NCI-H510A treated with DMSO at 0.1 percent for 48 hours (cell line): ENCODE results near the gene TUFT1.

Experiments
- DNase-seq: peaks from one replicate; lab custom pipeline; 2025; lab: John Stamatoyannopoulos, UW

The TUFT1 gene

GRCh38 chr1:151539321-151540020 is 638 bp upstream of the TUFT1 start:
- DNase-seq: peak; percentile 97

- peak; percentile 16 for DNase-seq
These were observed 871 bp downstream of the TUFT1 start for GRCh38 chr1:151540982-151541377.

GRCh38 chr1:151541752-151542151 is 1.6 kb downstream of the TUFT1 start:
- no peak for DNase-seq

GRCh38 chr1:151542710-151543129 is 2.6 kb downstream of the TUFT1 start:
- no peak for DNase-seq

- DNase-seq: no peak
These were observed 5.4 kb downstream of the TUFT1 start for GRCh38 chr1:151545542-151545941.

- no peak for DNase-seq
These were observed 6.2 kb downstream of the TUFT1 start for GRCh38 chr1:151546011-151546925.

GRCh38 chr1:151547119-151547899 is 7.2 kb downstream of the TUFT1 start:
- no peak for DNase-seq

GRCh38 chr1:151547900-151548230 is 7.8 kb downstream of the TUFT1 start:
- DNase-seq: no peak

- DNase-seq: no peak
These were observed 9.1 kb downstream of the TUFT1 start for GRCh38 chr1:151549199-151549598.

- no peak for DNase-seq
These were observed 13.6 kb downstream of the TUFT1 start for GRCh38 chr1:151553659-151554058.

- DNase-seq: no peak
These were observed 15.9 kb downstream of the TUFT1 start for GRCh38 chr1:151556052-151556451.

GRCh38 chr1:151562661-151563060 is 22.6 kb downstream of the TUFT1 start:
- DNase-seq: no peak

- DNase-seq: no peak
These were observed 23.3 kb downstream of the TUFT1 start for GRCh38 chr1:151563376-151563775.

- DNase-seq: no peak
These were observed 25.5 kb downstream of the TUFT1 start for GRCh38 chr1:151565502-151566189.

- DNase-seq: no peak
These were observed 28.5 kb downstream of the TUFT1 start for GRCh38 chr1:151568626-151569088.

- no peak for DNase-seq
These were observed 30.7 kb downstream of the TUFT1 start for GRCh38 chr1:151570819-151571218.

- DNase-seq: no peak
These were observed 34.7 kb downstream of the TUFT1 start for GRCh38 chr1:151574575-151575529.

GRCh38 chr1:151577173-151577572 is 37.1 kb downstream of the TUFT1 start:
- no peak for DNase-seq

- DNase-seq: no peak
These were observed 38.8 kb downstream of the TUFT1 start for GRCh38 chr1:151578941-151579340.

GRCh38 chr1:151579436-151580225 is 39.5 kb downstream of the TUFT1 start:
- no peak for DNase-seq
